Calu3 (cell line): ENCODE measurements around the gene YY1. TPM values are rescaled to one million over a fixed set of nuclear protein-coding genes. Genes with fewer than 3 reads are reported as not detected.
A peak's percentile ranks its signal among the peaks of the same experiment; 100 is the strongest.
"Not testable (repeated sequence)": the region's sequence is repeated elsewhere in the genome, so short reads cannot be mapped to it uniquely, and the experiment has no call there.

Experiments
- BruUV-seq: library from RNA; stranded (reverse); fragments of 400-500 nt; replicated peaks from 2 replicates; lab custom pipeline; 2021; lab: Mats Ljungman, UMichigan
- CTCF ChIA-PET: fragments of 300-600 bp; sonication (Branson Sonifier 250); formaldehyde crosslinking; loops from one replicate; lab custom pipeline; 2022; ENCODE audit warnings: antibody characterized with exemption; lab: Charles Lee
- DNase-seq: peaks from one replicate; pipeline ENCODE4 v3.0.0; 2022
- H3K27ac Mint-ChIP-seq: one replicate; pipeline ENCODE4 v1.8.0; 2022; ENCODE audit warnings: mixed read lengths; ENCODE audit not compliant: unreplicated experiment
- H3K27me3 Mint-ChIP-seq: one replicate; pipeline ENCODE4 v1.8.0; 2022; ENCODE audit warnings: mixed read lengths; ENCODE audit not compliant: unreplicated experiment
- H3K36me3 Mint-ChIP-seq: one replicate; pipeline ENCODE4 v1.8.0; 2022; ENCODE audit warnings: mild to moderate bottlenecking, moderate library complexity, mixed read lengths; ENCODE audit not compliant: insufficient read depth, unreplicated experiment
- H3K4me1 Mint-ChIP-seq: one replicate; pipeline ENCODE4 v1.8.0; 2022; ENCODE audit warnings: mild to moderate bottlenecking, low read depth, mixed read lengths; ENCODE audit not compliant: unreplicated experiment
- H3K4me3 Mint-ChIP-seq: one replicate; pipeline ENCODE4 v1.8.0; 2022; ENCODE audit warnings: mild to moderate bottlenecking, low read depth, moderate library complexity, mixed read lengths; ENCODE audit not compliant: unreplicated experiment
- H3K9me3 Mint-ChIP-seq: one replicate; pipeline ENCODE4 v1.8.0; 2022; ENCODE audit warnings: low read depth, mixed read lengths; ENCODE audit not compliant: unreplicated experiment
- intact Hi-C: fragments of 100-400 bp; cut with micrococcal nuclease; formaldehyde crosslinking; loops from one replicate; pipeline ENCODE4 v1.10.0; 2022; ENCODE audit not compliant: unreplicated experiment
- total RNA-seq: library from RNA; stranded (reverse); gene quantifications from 2 replicates; pipeline ENCODE4 v1.2.3, GENCODE V29; 2022
- TF ChIP-seq, protein P1 (sequence below): fragments of 200-600 bp; IDR thresholded peaks from one replicate; pipeline ENCODE4 v1.8.0; 2022; ENCODE audit warnings: antibody characterized with exemption; ENCODE audit not compliant: unreplicated experiment

The YY1 gene
- total RNA-seq, 1 experiment from 2014 or later, result 100.0 TPM

DNA sequence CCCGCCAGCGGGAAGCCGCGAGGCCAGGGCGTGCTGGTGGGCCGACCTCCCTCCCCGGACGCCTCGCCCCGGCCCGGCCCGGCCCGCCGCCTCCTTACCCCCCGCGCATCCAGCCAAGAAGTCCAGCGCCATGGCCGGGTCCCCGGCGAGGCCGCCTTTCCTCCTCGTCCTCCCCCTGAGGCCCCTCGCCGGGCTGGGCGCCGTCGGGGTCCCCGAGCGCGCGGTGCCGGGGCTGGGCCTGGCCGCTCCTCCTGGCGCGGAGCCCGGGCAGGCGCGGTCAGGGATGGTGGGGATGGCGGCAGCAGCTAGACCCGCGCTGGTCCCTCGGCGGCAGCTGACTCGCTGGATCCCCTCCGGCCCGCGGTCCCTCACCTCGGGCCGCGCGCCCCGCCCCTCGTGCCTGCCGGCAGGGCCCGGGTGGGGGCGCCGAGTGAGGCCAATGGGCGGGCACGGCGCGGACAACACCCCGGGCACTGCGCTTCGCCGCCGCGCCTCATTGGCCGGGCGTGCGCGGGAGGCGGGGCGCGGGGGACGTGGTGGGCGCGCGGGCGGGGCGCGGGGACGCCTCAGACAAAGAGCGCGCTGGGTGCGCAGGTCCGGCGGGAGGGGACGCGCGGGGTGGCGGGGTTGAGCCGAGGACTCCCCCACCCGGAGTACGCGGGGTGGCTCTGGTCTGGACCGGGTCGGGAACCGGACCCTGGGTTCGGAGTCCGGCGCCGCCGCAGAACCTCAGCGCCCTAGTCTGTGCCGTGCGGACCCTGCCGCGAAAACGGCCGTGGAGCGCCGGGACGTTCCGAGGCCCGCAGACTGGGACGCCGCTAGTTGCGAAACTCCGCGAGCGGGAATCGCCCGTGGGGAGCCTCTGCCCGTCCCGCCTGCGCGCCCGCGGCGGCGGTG is 67.4 kb downstream of the YY1 start, which contains the start of gene SLC25A29:
SLC25A29 (minus strand) TSS at position 344 of the 897 bp plus-strand sequence; CDS start at position 132, 212 bp downstream.
- H3K27ac Mint-ChIP-seq, result peak within 1 kb of the TSS; percentile 68
- BruUV-seq, result no TSS peak
- DNase-seq, result peak; percentile 91
- H3K4me1 Mint-ChIP-seq, result peaks cover 32% of the 10 kb centered on the region
- CTCF ChIA-PET, result no interaction called here
- peak within 1 kb of the TSS; percentile 80 for H3K4me3 Mint-ChIP-seq
- no peaks in the 10 kb centered on the region for H3K9me3 Mint-ChIP-seq
- intact Hi-C loops, result loop anchor here (10.0 kb wide), 1 partner anchor 68 kb away; the partner anchor contains the start of gene WDR25
- H3K36me3 Mint-ChIP-seq, result peaks cover 38% of the 10 kb centered on the region
- TF ChIP-seq, protein P1, sequence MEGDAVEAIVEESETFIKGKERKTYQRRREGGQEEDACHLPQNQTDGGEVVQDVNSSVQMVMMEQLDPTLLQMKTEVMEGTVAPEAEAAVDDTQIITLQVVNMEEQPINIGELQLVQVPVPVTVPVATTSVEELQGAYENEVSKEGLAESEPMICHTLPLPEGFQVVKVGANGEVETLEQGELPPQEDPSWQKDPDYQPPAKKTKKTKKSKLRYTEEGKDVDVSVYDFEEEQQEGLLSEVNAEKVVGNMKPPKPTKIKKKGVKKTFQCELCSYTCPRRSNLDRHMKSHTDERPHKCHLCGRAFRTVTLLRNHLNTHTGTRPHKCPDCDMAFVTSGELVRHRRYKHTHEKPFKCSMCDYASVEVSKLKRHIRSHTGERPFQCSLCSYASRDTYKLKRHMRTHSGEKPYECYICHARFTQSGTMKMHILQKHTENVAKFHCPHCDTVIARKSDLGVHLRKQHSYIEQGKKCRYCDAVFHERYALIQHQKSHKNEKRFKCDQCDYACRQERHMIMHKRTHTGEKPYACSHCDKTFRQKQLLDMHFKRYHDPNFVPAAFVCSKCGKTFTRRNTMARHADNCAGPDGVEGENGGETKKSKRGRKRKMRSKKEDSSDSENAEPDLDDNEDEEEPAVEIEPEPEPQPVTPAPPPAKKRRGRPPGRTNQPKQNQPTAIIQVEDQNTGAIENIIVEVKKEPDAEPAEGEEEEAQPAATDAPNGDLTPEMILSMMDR, result no peak
- H3K27me3 Mint-ChIP-seq, result peaks cover 4% of the 10 kb centered on the region

DNA sequence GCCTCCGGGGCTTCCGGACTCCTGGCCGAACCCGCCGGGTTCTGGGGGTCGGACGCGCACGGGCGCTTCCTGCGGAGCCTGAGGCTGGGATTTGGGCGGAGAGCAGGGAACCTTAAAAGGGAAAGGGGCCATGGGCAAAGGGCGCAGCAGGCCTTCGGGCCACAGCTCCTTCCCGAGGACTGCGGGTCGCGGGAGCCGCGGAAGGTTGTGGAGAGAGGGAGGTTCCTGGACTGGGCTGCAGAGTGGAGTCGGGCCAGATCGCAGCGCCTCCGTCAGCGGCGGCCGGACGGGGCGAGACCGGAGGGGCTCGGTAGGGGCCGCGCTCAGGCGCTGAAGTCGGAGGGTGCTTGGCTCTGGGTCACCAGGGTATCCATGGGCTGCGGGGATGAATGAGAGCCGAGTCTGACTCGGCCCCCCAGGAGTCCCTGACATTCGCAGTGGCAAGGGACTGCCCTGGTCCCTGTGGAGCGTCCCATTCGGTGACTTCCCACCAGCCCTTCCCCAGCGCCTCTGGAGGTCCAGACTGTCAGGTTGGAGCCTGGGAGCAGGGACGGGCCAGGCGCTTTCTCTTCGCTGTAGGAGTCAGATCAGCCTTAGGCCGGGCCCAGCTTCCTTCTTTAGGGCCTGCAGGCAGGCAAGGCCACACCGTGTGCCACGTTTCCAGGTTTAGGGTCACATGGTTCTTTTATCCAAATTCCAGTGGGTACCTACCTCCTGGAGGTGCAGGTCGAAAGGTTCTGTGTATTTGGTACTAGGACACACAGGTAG is 68.2 kb downstream of the YY1 start:
- no TSS peak for BruUV-seq
- peak overlapping the region; percentile 80 for H3K4me3 Mint-ChIP-seq
- H3K9me3 Mint-ChIP-seq, result no peaks in the 10 kb centered on the region
- TF ChIP-seq, protein P1, result no peak
- peak; percentile 28 for DNase-seq
- CTCF ChIA-PET, result no interaction called here
- H3K27me3 Mint-ChIP-seq, result peaks cover 13% of the 10 kb centered on the region
- peaks cover 38% of the 10 kb centered on the region for H3K36me3 Mint-ChIP-seq
- intact Hi-C loops, result loop anchor here (10.0 kb wide), 1 partner anchor 68 kb away; the partner anchor contains the start of gene WDR25
- H3K27ac Mint-ChIP-seq, result no peak overlapping the region
- peaks cover 32% of the 10 kb centered on the region for H3K4me1 Mint-ChIP-seq

DNA sequence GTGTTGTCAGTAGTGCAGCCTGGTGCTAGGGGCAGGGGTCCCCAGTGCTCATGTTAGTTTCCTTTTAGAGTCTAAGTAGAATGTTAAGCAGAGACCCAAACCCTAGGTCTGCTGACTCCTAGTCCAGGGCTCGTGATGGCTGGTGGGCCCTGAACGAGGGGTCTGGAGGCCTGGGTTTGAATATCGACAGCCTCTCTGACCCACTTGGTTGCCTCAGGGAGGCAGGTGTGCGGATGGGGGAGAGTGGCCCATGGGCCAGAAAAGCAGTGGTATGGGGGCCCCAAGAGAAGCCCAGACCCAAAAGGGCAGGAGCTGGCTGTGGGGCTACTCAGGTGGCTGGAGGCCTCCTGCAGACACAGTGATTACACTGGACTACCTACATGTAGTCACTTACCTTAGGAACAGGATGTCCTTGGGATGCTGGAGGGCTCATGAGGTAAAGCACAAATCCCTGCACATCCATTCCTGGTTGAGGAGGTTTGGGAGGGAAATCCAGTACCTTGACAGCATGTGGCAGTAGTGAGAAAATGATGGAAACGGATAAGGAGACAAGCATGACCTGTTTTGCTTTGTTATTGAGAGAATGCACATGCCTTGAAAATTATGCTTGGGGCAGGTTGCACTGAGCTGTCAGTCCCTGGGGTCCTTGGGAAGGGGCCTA is 69.0 kb downstream of the YY1 start:
- no peak for DNase-seq
- peaks cover 37% of the 10 kb centered on the region for H3K36me3 Mint-ChIP-seq
- H3K9me3 Mint-ChIP-seq, result no peaks in the 10 kb centered on the region
- TF ChIP-seq, protein P1, result no peak
- peaks cover 26% of the 10 kb centered on the region for H3K4me1 Mint-ChIP-seq
- CTCF ChIA-PET, result no interaction called here
- H3K27me3 Mint-ChIP-seq, result peaks cover 19% of the 10 kb centered on the region
- intact Hi-C loops, result loop anchor here (10.0 kb wide), 1 partner anchor 67 kb away; the partner anchor contains the start of gene WDR25
- no peak overlapping the region for H3K27ac Mint-ChIP-seq
- H3K4me3 Mint-ChIP-seq, result peak overlapping the region; percentile 80
- TSS peak; percentile 55 for BruUV-seq

DNA sequence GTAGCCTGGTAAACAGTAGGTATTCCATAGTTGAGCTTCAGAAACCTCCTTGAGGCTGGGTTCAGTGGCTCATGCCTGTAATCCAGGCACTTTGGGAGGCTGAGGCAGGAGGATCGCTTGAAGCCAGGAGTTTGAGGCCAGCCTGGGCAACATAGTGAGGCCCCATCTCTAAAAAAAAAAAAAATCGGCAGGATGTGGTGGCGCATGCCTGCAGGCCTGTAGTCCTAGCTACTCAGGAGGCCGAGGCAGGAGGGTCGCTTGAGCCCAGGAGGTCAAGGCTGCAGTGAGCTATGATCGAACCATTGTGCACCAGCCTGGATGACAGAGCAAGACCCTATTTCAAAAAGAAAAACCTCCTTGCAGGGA is 69.5 kb downstream of the YY1 start:
- DNase-seq, CTCF ChIA-PET, H3K27ac Mint-ChIP-seq, BruUV-seq, H3K4me3 Mint-ChIP-seq, H3K9me3 Mint-ChIP-seq: not testable (repeated sequence)
- intact Hi-C loops, result loop anchor here (10.0 kb wide), 1 partner anchor 66 kb away; the partner anchor contains the start of gene WDR25
- Mint-ChIP-seq H3K36me3 (peaks cover 32% of the 10 kb centered on the region), H3K4me1 (peaks cover 21% of the 10 kb centered on the region), H3K27me3 (peaks cover 19% of the 10 kb centered on the region)
